Eye (tissue), 1 donor: Measurements from ENCODE around the gene MLYCD.
A peak's percentile ranks its signal among the peaks of the same experiment; 100 is the strongest.
"Not testable (repeated sequence)": the region's sequence is repeated elsewhere in the genome, so short reads cannot be mapped to it uniquely, and the experiment has no call there.

ENCODE experiments used
- DNase-seq: peaks from one replicate; pipeline ENCODE4 v3.0.0-alpha.2; 2015

The MLYCD gene

GRCh38 chr16:83926726-83927397, 27.9 kb downstream of the MLYCD start:
- DNase-seq = peak; percentile 84

- DNase-seq = no peak
Measured at GRCh38 chr16:83928341-83929055, 29.6 kb downstream of the MLYCD start.

- no peak for DNase-seq
Measured at GRCh38 chr16:83929811-83930555, 31.1 kb downstream of the MLYCD start.

GRCh38 chr16:83930730-83931500, 32.0 kb downstream of the MLYCD start:
- DNase-seq = no peak

GRCh38 chr16:83931556-83931955, 32.6 kb downstream of the MLYCD start:
- no peak for DNase-seq

GRCh38 chr16:83932304-83932703, 33.4 kb downstream of the MLYCD start:
- no peak for DNase-seq

- no peak for DNase-seq
Measured at GRCh38 chr16:83932955-83933673, 34.2 kb downstream of the MLYCD start.

GRCh38 chr16:83933885-83934683, 35.2 kb downstream of the MLYCD start:
- no peak for DNase-seq

- no peak for DNase-seq
Measured at GRCh38 chr16:83934684-83934977, 35.7 kb downstream of the MLYCD start.

- DNase-seq = no peak
Measured at GRCh38 chr16:83935005-83935857, 36.3 kb downstream of the MLYCD start.

- DNase-seq = no peak
Measured at GRCh38 chr16:83935858-83936255, 36.9 kb downstream of the MLYCD start.

- no peak for DNase-seq
Measured at GRCh38 chr16:83936581-83937165, 37.8 kb downstream of the MLYCD start.

- no peak for DNase-seq
Measured at GRCh38 chr16:83937267-83937666, 38.4 kb downstream of the MLYCD start.

- DNase-seq = no peak
Measured at GRCh38 chr16:83937922-83938885, 39.3 kb downstream of the MLYCD start.

GRCh38 chr16:83939266-83939855, 40.4 kb downstream of the MLYCD start:
- no peak for DNase-seq

GRCh38 chr16:83940119-83940518, 41.2 kb downstream of the MLYCD start:
- peak; percentile 16 for DNase-seq

GRCh38 chr16:83940630-83941378, 41.9 kb downstream of the MLYCD start:
- DNase-seq = peak; percentile 29

- DNase-seq = not testable (repeated sequence)
Measured at GRCh38 chr16:83941546-83941945, 42.6 kb downstream of the MLYCD start.
